Aorta (tissue), 5 donors: ENCODE data around the gene OAF. TPM values are rescaled to one million over a fixed set of nuclear protein-coding genes. Genes with fewer than 3 reads are reported as not detected.

Source experiments
- ATAC-seq: fragments of 200-7000 bp; cut with Tn5 transposase; one replicate; pipeline ENCODE4 v1.9.1; 2022; ENCODE audit warnings: moderate library complexity; ENCODE audit not compliant: low FRiP score
- DNase-seq, 2 donors: peaks; one replicate each; pipeline ENCODE4 v3.0.0-alpha.2; 2020
- H3K27ac ChIP-seq, 2 donors: one replicate each; pipeline ENCODE4 v1.5.1; 2013; ENCODE audit warnings: low read length in 2 of 2, mild to moderate bottlenecking in 2 of 2, moderate library complexity in 2 of 2, control low read depth in 1 of 2, inconsistent platforms in 1 of 2, low read depth in 1 of 2
- H3K27me3 ChIP-seq, 2 donors: one replicate each; pipeline ENCODE4 v1.6.1; 2013; ENCODE audit warnings: control low read depth in 1 of 2, low read length in 1 of 2, mild to moderate bottlenecking in 1 of 2, moderate library complexity in 1 of 2; ENCODE audit not compliant: insufficient read depth in 2 of 2, control insufficient read depth in 1 of 2
- H3K36me3 ChIP-seq, 2 donors: one replicate each; pipeline ENCODE4 v1.6.1; 2013; ENCODE audit warnings: control low read depth in 1 of 2, low read length in 1 of 2, mild to moderate bottlenecking in 1 of 2; ENCODE audit not compliant: insufficient read depth in 2 of 2, control insufficient read depth in 1 of 2
- H3K4me1 ChIP-seq, 2 donors: one replicate each; pipeline ENCODE4 v1.6.1; 2013; ENCODE audit warnings: low read length in 2 of 2, control low read depth in 1 of 2, mild to moderate bottlenecking in 1 of 2, moderate library complexity in 1 of 2; ENCODE audit not compliant: insufficient read depth in 2 of 2, control insufficient read depth in 1 of 2
- H3K4me3 ChIP-seq, 2 donors: one replicate each; pipeline ENCODE4 v1.5.1; 2013; ENCODE audit warnings: low read length in 2 of 2, control low read depth in 1 of 2, mild to moderate bottlenecking in 1 of 2
- H3K9me3 ChIP-seq: one replicate; pipeline ENCODE4 v1.6.1; 2013; ENCODE audit warnings: mild to moderate bottlenecking, low read length; ENCODE audit not compliant: control insufficient read depth
- WGBS, 2 donors: extraction: QIAGEN DNeasy Blood & Tissue Kit; methylation state at CpG; one replicate each; pipeline ENCODE4 v1.1.7; 2013; 5-methylcytosine and 5-hydroxymethylcytosine counted together
- intact Hi-C, 2 donors: fragments of 100-400 bp; cut with DNase I; formaldehyde crosslinking; loops; one replicate each; pipeline versions ENCODE4 v1.14.2 to v1.15.0; 2022
- long read RNA-seq, 2 donors: library from polyadenylated mRNA; unstranded; transcript quantifications; one replicate each; pipeline ENCODE4 v2.0.0, GENCODE V29; 2020 to 2021
- polyA plus RNA-seq, 2 donors: library from polyadenylated mRNA; stranded (reverse); fragments of 200-250 nt; gene quantifications; one replicate each; pipeline ENCODE4 v1.2.3, GENCODE V29; 2013
- total RNA-seq, 2 donors: library from RNA; stranded (reverse); fragmentation: NEBNext Ultra II Directional; extraction: Animal tissue kit (Norgen Biotek cat#: 25700); gene quantifications; one replicate each; pipeline ENCODE4 v1.2.1, GENCODE V29; 2021
- donor health status: healthy with polysubstance abuse.
- donor health status: Bipolar disorder and iron deficiency.
- donor health status: DM: no; HTN: no; CAD: no.
- donor health status: DM: no; HTN: no; CAD: no.
- donor health status: DM: yes; HTN: yes; CAD: no.

OAF gene
- total RNA-seq = 10 to 100 TPM; 23.6 to 79.1 TPM
- polyA plus RNA-seq = 1 to 10 TPM; 4.8 to 9.4 TPM
- long read RNA-seq, donor 1, partial matches to known transcripts = 9 of 18 reads
- long read RNA-seq, donor 1, other reads (novel, unspliced or antisense) = 5 of 18 reads
- long read RNA-seq, donor 2, transcript OAF-201 (4 exons, 2,525 nt) = major isoform, 73 of 94 reads
- long read RNA-seq, donor 2, partial matches to known transcripts = 10 of 94 reads
- long read RNA-seq, donor 2, other reads (novel, unspliced or antisense) = 10 of 94 reads

GRCh38 chr11:120210626-120211521 lies at the start of gene OAF:
TSS of gene OAF (plus strand) at chr11:120211032. CDS start at chr11:120211280, 248 bp downstream.
- H3K4me1 ChIP-seq = no peaks in the 10 kb centered on the region
- no peaks in the 10 kb centered on the region for H3K36me3 ChIP-seq
- ATAC-seq (peak; percentile 82), DNase-seq (peak; percentile 75 to 89)
- H3K27me3 ChIP-seq = no peaks in the 10 kb centered on the region
- intact Hi-C loops = no loop called here
- H3K4me3 ChIP-seq = peak within 1 kb of the TSS; percentile 51 to 81
- 1% methylated on average over 50 to 108 of the region's 108 CpGs for WGBS, 2 donors
- H3K27ac ChIP-seq = no peak within 1 kb of the TSS
- H3K9me3 ChIP-seq = no peaks in the 10 kb centered on the region

DNA sequence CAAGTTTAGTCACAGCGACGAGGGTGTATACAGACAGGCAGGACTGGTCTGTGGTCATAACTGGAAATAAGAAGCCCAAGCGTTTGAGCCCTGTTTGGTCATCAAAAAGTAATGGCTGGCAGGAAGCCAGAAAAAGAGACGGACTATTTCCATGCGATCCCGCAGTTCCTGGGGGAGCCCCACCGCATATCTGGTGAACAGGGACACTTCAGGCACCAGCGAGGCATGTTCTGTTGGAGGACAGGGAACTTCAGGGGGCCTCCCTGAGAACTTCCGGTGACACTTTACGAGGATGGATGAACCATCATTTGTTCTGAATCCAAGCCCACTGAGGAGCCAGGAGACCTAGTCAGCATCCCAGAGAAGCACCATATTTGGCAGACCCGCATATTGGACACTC lies 43.2 kb upstream of the OAF start:
- ATAC-seq = no peak
- H3K4me3 ChIP-seq = no peak overlapping the region
- intact Hi-C loops = no loop called here
- no peak overlapping the region for H3K27ac ChIP-seq
- no peaks in the 10 kb centered on the region for H3K9me3 ChIP-seq
- no peaks in the 10 kb centered on the region for H3K27me3 ChIP-seq
- H3K36me3 ChIP-seq = no peaks in the 10 kb centered on the region
- DNase-seq = no peak
- no peaks in the 10 kb centered on the region for H3K4me1 ChIP-seq
- WGBS, 2 donors = 55 to 67% methylated on average over 11 of the region's 11 CpGs

DNA sequence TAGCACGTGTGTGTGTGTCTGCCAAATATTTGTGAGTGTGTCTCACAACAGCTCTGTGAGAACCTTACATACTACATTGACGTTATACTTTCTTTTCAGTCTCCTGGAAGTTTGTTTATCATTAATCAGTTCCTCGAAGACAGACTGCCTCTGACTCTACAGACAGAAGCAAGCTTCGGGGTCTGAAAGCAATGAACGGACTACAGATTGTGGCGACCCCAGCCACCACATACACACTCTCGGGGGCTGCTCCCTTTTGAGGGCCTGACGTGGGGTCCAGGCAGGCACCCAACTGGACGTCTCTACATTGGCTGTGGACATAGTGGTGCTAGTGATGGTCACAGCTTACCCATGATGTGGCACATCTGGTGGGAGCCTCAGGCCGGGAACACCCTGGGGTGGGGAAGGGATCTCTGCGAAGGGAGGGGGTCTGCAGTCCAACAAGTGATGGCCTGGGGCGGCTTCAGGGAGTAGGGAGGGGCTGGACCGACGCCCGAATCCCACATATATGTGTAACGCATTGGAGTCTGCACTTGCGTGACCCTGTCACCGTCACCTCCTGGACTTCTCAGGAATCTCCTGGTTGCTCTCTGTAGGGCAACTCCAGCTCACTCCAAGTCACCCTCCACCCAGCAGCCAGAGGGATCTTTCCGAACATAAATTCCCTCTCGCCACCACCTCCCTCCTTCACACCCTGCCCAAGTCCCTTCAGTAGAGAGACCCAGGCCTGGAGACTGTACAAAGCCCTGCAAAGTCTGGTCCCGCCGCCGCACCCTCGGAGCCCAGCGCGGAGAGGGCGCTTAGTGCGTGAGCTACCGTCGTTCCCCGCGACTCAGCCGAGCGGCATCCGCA lies 42.5 kb upstream of the OAF start:
- no peak overlapping the region for H3K27ac ChIP-seq
- no peaks in the 10 kb centered on the region for H3K4me1 ChIP-seq
- H3K4me3 ChIP-seq = peak overlapping the region in 1 of 2 donors; percentile 24
- DNase-seq (peak in 1 of 2 donors; percentile 72), ATAC-seq (peak; percentile 39)
- no peaks in the 10 kb centered on the region for H3K27me3 ChIP-seq
- no peaks in the 10 kb centered on the region for H3K36me3 ChIP-seq
- 21 to 26% methylated on average over 35 of the region's 35 CpGs for WGBS, 2 donors
- intact Hi-C loops = no loop called here
- no peaks in the 10 kb centered on the region for H3K9me3 ChIP-seq

- DNase-seq (peak; percentile 72 to 92), ATAC-seq (peak; percentile 94)
- Histone ChIP-seq H3K27ac (no peak overlapping the region), H3K9me3 (no peaks in the 10 kb centered on the region), H3K27me3 (no peaks in the 10 kb centered on the region), H3K4me3 (peak overlapping the region; percentile 22 to 24), H3K36me3 (no peaks in the 10 kb centered on the region), H3K4me1 (no peaks in the 10 kb centered on the region)
- 1% methylated on average over 51 to 71 of the region's 71 CpGs for WGBS, 2 donors
- intact Hi-C loops = no loop called here
These were observed 41.7 kb upstream of the OAF start for GRCh38 chr11:120168960-120169681.

- no peaks in the 10 kb centered on the region for H3K36me3 ChIP-seq
- H3K9me3 ChIP-seq = no peaks in the 10 kb centered on the region
- ATAC-seq (no peak), DNase-seq (peak in 1 of 2 donors; percentile 68)
- 29 to 31% methylated on average over 26 to 27 of the region's 27 CpGs for WGBS, 2 donors
- intact Hi-C loops = loop anchor here in 1 of 2 donors (5.0 kb wide), 2 partner anchors 57 to 132 kb away; no protein-coding TSS in a partner anchor
- no peak overlapping the region for H3K4me3 ChIP-seq
- H3K27ac ChIP-seq = no peak overlapping the region
- no peaks in the 10 kb centered on the region for H3K4me1 ChIP-seq
- H3K27me3 ChIP-seq = no peaks in the 10 kb centered on the region
These were observed 40.7 kb upstream of the OAF start for GRCh38 chr11:120169981-120170698.

- Histone ChIP-seq H3K27me3 (no peaks in the 10 kb centered on the region), H3K36me3 (no peaks in the 10 kb centered on the region), H3K4me1 (no peaks in the 10 kb centered on the region), H3K4me3 (no peak overlapping the region), H3K27ac (no peak overlapping the region), H3K9me3 (no peaks in the 10 kb centered on the region)
- 85% methylated on average over 12 of the region's 12 CpGs for WGBS, 2 donors
- ATAC-seq (no peak), DNase-seq (peak in 1 of 2 donors; percentile 70)
- intact Hi-C loops = loop anchor here in 1 of 2 donors (5.0 kb wide), 2 partner anchors 56 to 132 kb away; no protein-coding TSS in a partner anchor
These were observed 40.0 kb upstream of the OAF start for GRCh38 chr11:120170741-120171261.

- H3K27me3 ChIP-seq = no peaks in the 10 kb centered on the region
- H3K4me1 ChIP-seq = no peaks in the 10 kb centered on the region
- 27 to 31% methylated on average over 24 of the region's 24 CpGs for WGBS, 2 donors
- intact Hi-C loops = loop anchor here (2.0 to 5.0 kb wide), 3 partner anchors 55 to 130 kb away; no protein-coding TSS in a partner anchor
- no peak overlapping the region for H3K4me3 ChIP-seq
- ATAC-seq (no peak), DNase-seq (peak; percentile 75 to 79)
- H3K9me3 ChIP-seq = no peaks in the 10 kb centered on the region
- no peak overlapping the region for H3K27ac ChIP-seq
- no peaks in the 10 kb centered on the region for H3K36me3 ChIP-seq
These were observed 38.5 kb upstream of the OAF start for GRCh38 chr11:120172054-120172911.
